Activated CD8-positive, alpha-beta T cell treated with anti-CD3 and anti-CD28 coated beads, Interleukin-2, amount 10 ng/mL, durations not matched to agents 7 days and 5 days (primary cell): ENCODE results near the gene SLC43A1. TPM values are rescaled to one million over a fixed set of nuclear protein-coding genes. Genes with fewer than 3 reads are reported as not detected.
A peak's percentile ranks its signal among the peaks of the same experiment; 100 is the strongest.

Experiments
- ATAC-seq: fragments of 150-1000 bp; cut with Tn5 transposase; one replicate; pipeline ENCODE4 v1.10.0; 2021; ENCODE audit warnings: moderate library complexity
- CTCF ChIA-PET: fragments of 350-600 bp; sonication (Branson Sonifier 250); formaldehyde crosslinking; loops from one replicate; lab custom pipeline; 2021; ENCODE audit warnings: antibody characterized with exemption; lab: Charles Lee
- POLR2A ChIA-PET: fragments of 350-600 bp; sonication (Branson Sonifier 250); formaldehyde crosslinking; loops from one replicate; lab custom pipeline; 2021; ENCODE audit warnings: antibody characterized with exemption; lab: Charles Lee
- DNase-seq: peaks from one replicate; pipeline ENCODE4 v3.0.0-alpha.2; 2020
- H3K27ac Mint-ChIP-seq: one replicate; pipeline ENCODE4 v1.8.0; 2021; ENCODE audit warnings: mild to moderate bottlenecking, mixed read lengths
- H3K27me3 Mint-ChIP-seq: one replicate; pipeline ENCODE4 v1.8.0; 2021; ENCODE audit warnings: low read depth, mixed read lengths
- H3K36me3 Mint-ChIP-seq: one replicate; pipeline ENCODE4 v1.8.0; 2021; ENCODE audit warnings: low read depth, mixed read lengths
- H3K4me1 Mint-ChIP-seq: one replicate; pipeline ENCODE4 v1.8.0; 2021; ENCODE audit warnings: low read depth, mixed read lengths
- H3K4me3 Mint-ChIP-seq: one replicate; pipeline ENCODE4 v1.8.0; 2021; ENCODE audit warnings: mild to moderate bottlenecking, mixed read lengths
- H3K9me3 Mint-ChIP-seq: one replicate; pipeline ENCODE4 v1.8.0; 2022; ENCODE audit warnings: mixed read lengths; ENCODE audit not compliant: insufficient read depth
- total RNA-seq, 2 experiments: library from RNA; stranded (reverse); gene quantifications; one replicate each; pipeline ENCODE4 v1.2.3, GENCODE V29; 2021

Gene SLC43A1
- total RNA-seq = 10 to 100 TPM; 26.4 to 28.4 TPM

- H3K4me3 Mint-ChIP-seq = peak within 1 kb of the TSS; percentile 97
- peak; percentile 45 for DNase-seq
- H3K27ac Mint-ChIP-seq = peak within 1 kb of the TSS; percentile 91
- H3K36me3 Mint-ChIP-seq = peaks cover 5% of the 10 kb centered on the region
- H3K27me3 Mint-ChIP-seq = no peaks in the 10 kb centered on the region
- H3K4me1 Mint-ChIP-seq = peaks cover 32% of the 10 kb centered on the region
- H3K9me3 Mint-ChIP-seq = no peaks in the 10 kb centered on the region
- ATAC-seq = peak; percentile 47
- ChIA-PET CTCF (interaction anchor here (0.9 to 9.0 kb wide), 14 partner anchors 10 to 180 kb away, joined by 3 to 152 read pairs (median 4); partner anchors contain the start of genes SSRP1 and UBE2L6), POLR2A (interaction anchor here (0.6 to 5.0 kb wide), 2 partner anchors 12 to 24 kb away, joined by 3 to 47 read pairs; no protein-coding TSS in a partner anchor)
Measured at GRCh38 chr11:57515332-57516060, at the start of gene SLC43A1. Gene SLC43A1, minus strand, starts transcription at chr11:57515702. Its CDS starts 1,591 bp downstream, at chr11:57514111.

GRCh38 chr11:57562596-57562995 lies 47.1 kb upstream of the SLC43A1 start:
- no peak for ATAC-seq
- CTCF ChIA-PET = interaction anchor here (1.0 kb wide), 2 partner anchors 12 to 104 kb away, joined by 3 read pairs; no protein-coding TSS in a partner anchor
- Mint-ChIP-seq H3K4me3 (no peak overlapping the region), H3K4me1 (peaks cover 37% of the 10 kb centered on the region), H3K36me3 (peaks cover 58% of the 10 kb centered on the region), H3K27me3 (no peaks in the 10 kb centered on the region), H3K27ac (peak overlapping the region; percentile 70), H3K9me3 (no peaks in the 10 kb centered on the region)
- POLR2A ChIA-PET = interaction anchor here (0.6 kb wide), 1 partner anchor 103 kb away, joined by 5 read pairs; no protein-coding TSS in a partner anchor
- no peak for DNase-seq

GRCh38 chr11:57560146-57560545 lies 44.6 kb upstream of the SLC43A1 start:
- no peak for ATAC-seq
- H3K9me3 Mint-ChIP-seq = no peaks in the 10 kb centered on the region
- CTCF ChIA-PET = interaction anchor here (0.6 to 1.8 kb wide), 4 partner anchors 8 to 47 kb away, joined by 3 to 7 read pairs (median 4); partner anchors contain the start of gene UBE2L6
- peaks cover 35% of the 10 kb centered on the region for H3K4me1 Mint-ChIP-seq
- H3K27me3 Mint-ChIP-seq = no peaks in the 10 kb centered on the region
- H3K36me3 Mint-ChIP-seq = peaks cover 59% of the 10 kb centered on the region
- H3K27ac Mint-ChIP-seq = no peak overlapping the region
- DNase-seq = no peak
- POLR2A ChIA-PET = no interaction called here
- no peak overlapping the region for H3K4me3 Mint-ChIP-seq

GRCh38 chr11:57556041-57556440 lies 40.5 kb upstream of the SLC43A1 start:
- Mint-ChIP-seq H3K27me3 (no peaks in the 10 kb centered on the region), H3K9me3 (no peaks in the 10 kb centered on the region), H3K4me1 (peaks cover 3% of the 10 kb centered on the region), H3K4me3 (no peak overlapping the region), H3K36me3 (peaks cover 68% of the 10 kb centered on the region), H3K27ac (no peak overlapping the region)
- CTCF ChIA-PET = interaction anchor here (3.9 kb wide), 1 partner anchor 12 kb away, joined by 15 read pairs; the partner anchor contains the start of gene UBE2L6
- ATAC-seq (no peak), DNase-seq (no peak)
- POLR2A ChIA-PET = no interaction called here

GRCh38 chr11:57555393-57555792 lies 39.9 kb upstream of the SLC43A1 start:
- peaks cover 73% of the 10 kb centered on the region for H3K36me3 Mint-ChIP-seq
- ChIA-PET CTCF (interaction anchor here (0.9 to 3.9 kb wide), 3 partner anchors 13 to 85 kb away, joined by 3 to 15 read pairs (median 4); partner anchors contain the start of gene UBE2L6), POLR2A (no interaction called here)
- no peaks in the 10 kb centered on the region for H3K9me3 Mint-ChIP-seq
- H3K27ac Mint-ChIP-seq = peak overlapping the region; percentile 36
- ATAC-seq = no peak
- DNase-seq = no peak
- peaks cover 2% of the 10 kb centered on the region for H3K4me1 Mint-ChIP-seq
- H3K4me3 Mint-ChIP-seq = no peak overlapping the region
- no peaks in the 10 kb centered on the region for H3K27me3 Mint-ChIP-seq

- no peaks in the 10 kb centered on the region for H3K9me3 Mint-ChIP-seq
- no peak overlapping the region for H3K27ac Mint-ChIP-seq
- DNase-seq (no peak), ATAC-seq (no peak)
- ChIA-PET CTCF (interaction anchor here (1.8 kb wide), 1 partner anchor 25 kb away, joined by 5 read pairs; no protein-coding TSS in a partner anchor), POLR2A (no interaction called here)
- no peaks in the 10 kb centered on the region for H3K27me3 Mint-ChIP-seq
- H3K36me3 Mint-ChIP-seq = peaks cover 78% of the 10 kb centered on the region
- no peak overlapping the region for H3K4me3 Mint-ChIP-seq
- peaks cover 15% of the 10 kb centered on the region for H3K4me1 Mint-ChIP-seq
Measured at GRCh38 chr11:57552479-57552878, 37.0 kb upstream of the SLC43A1 start.

GRCh38 chr11:57551941-57552340 lies 36.4 kb upstream of the SLC43A1 start:
- Mint-ChIP-seq H3K27me3 (no peaks in the 10 kb centered on the region), H3K9me3 (no peaks in the 10 kb centered on the region), H3K27ac (peak overlapping the region; percentile 65), H3K4me3 (no peak overlapping the region), H3K36me3 (peaks cover 79% of the 10 kb centered on the region), H3K4me1 (peaks cover 16% of the 10 kb centered on the region)
- ChIA-PET POLR2A (no interaction called here), CTCF (interaction anchor here (1.8 to 2.2 kb wide), 2 partner anchors 25 to 92 kb away, joined by 5 to 10 read pairs; no protein-coding TSS in a partner anchor)
- no peak for DNase-seq
- no peak for ATAC-seq

- Mint-ChIP-seq H3K9me3 (no peaks in the 10 kb centered on the region), H3K36me3 (peaks cover 70% of the 10 kb centered on the region), H3K27ac (no peak overlapping the region), H3K27me3 (no peaks in the 10 kb centered on the region), H3K4me1 (peaks cover 14% of the 10 kb centered on the region), H3K4me3 (no peak overlapping the region)
- DNase-seq (no peak), ATAC-seq (no peak)
- ChIA-PET POLR2A (interaction anchor here (1.3 kb wide), 1 partner anchor 18 kb away, joined by 3 read pairs; the partner anchor contains the start of gene UBE2L6), CTCF (interaction anchor here (1.0 to 2.2 kb wide), 4 partner anchors 10 to 94 kb away, joined by 3 to 10 read pairs (median 4); partner anchors contain the start of gene UBE2L6)
Measured at GRCh38 chr11:57549983-57550382, 34.5 kb upstream of the SLC43A1 start.

GRCh38 chr11:57547854-57548377 lies 32.4 kb upstream of the SLC43A1 start:
- DNase-seq = no peak

GRCh38 chr11:57546869-57547475 lies 31.5 kb upstream of the SLC43A1 start:
- Mint-ChIP-seq H3K4me1 (peaks cover 14% of the 10 kb centered on the region), H3K4me3 (no peak overlapping the region), H3K36me3 (peaks cover 51% of the 10 kb centered on the region), H3K27me3 (no peaks in the 10 kb centered on the region), H3K27ac (peak overlapping the region; percentile 60), H3K9me3 (no peaks in the 10 kb centered on the region)
- ChIA-PET POLR2A (interaction anchor here (0.7 to 1.0 kb wide), 2 partner anchors 15 to 55 kb away, joined by 3 to 4 read pairs; no protein-coding TSS in a partner anchor), CTCF (interaction anchor here (1.1 to 2.6 kb wide), 6 partner anchors 20 to 98 kb away, joined by 3 to 12 read pairs (median 6); partner anchors contain the start of gene UBE2L6)
- ATAC-seq (no peak), DNase-seq (no peak)

More at GRCh38 chr11:57547854-57548377, 32.4 kb upstream of the SLC43A1 start:
- Mint-ChIP-seq H3K4me1 (peaks cover 14% of the 10 kb centered on the region), H3K27me3 (no peaks in the 10 kb centered on the region), H3K27ac (peak overlapping the region; percentile 66), H3K9me3 (no peaks in the 10 kb centered on the region), H3K4me3 (no peak overlapping the region), H3K36me3 (peaks cover 54% of the 10 kb centered on the region)
- ATAC-seq = no peak
- ChIA-PET POLR2A (interaction anchor here (1.0 kb wide), 1 partner anchor 16 kb away, joined by 3 read pairs; no protein-coding TSS in a partner anchor), CTCF (interaction anchor here (1.5 to 2.6 kb wide), 5 partner anchors 20 to 97 kb away, joined by 5 to 12 read pairs (median 7); partner anchors contain the start of gene UBE2L6)

- ATAC-seq (no peak), DNase-seq (no peak)
- Mint-ChIP-seq H3K4me3 (no peak overlapping the region), H3K27ac (no peak overlapping the region), H3K36me3 (peaks cover 46% of the 10 kb centered on the region), H3K9me3 (no peaks in the 10 kb centered on the region), H3K4me1 (peaks cover 14% of the 10 kb centered on the region), H3K27me3 (no peaks in the 10 kb centered on the region)
- ChIA-PET CTCF (interaction anchor here (1.1 to 2.6 kb wide), 3 partner anchors 19 to 98 kb away, joined by 3 to 10 read pairs (median 7); no protein-coding TSS in a partner anchor), POLR2A (interaction anchor here (0.7 kb wide), 1 partner anchor 55 kb away, joined by 4 read pairs; no protein-coding TSS in a partner anchor)
Measured at GRCh38 chr11:57546451-57546850, 30.9 kb upstream of the SLC43A1 start.
